ENCODE data around the gene STAB1. TPM values are rescaled to one million over a fixed set of nuclear protein-coding genes. Genes with fewer than 3 reads are reported as not detected.
A peak's percentile ranks its signal among the peaks of the same experiment; 100 is the strongest.
"Not testable (repeated sequence)": the region's sequence is repeated elsewhere in the genome, so short reads cannot be mapped to it uniquely, and the experiment has no call there.

Gene STAB1
- total and polyA plus RNA-seq, 4 donors, result 54.2 to 651 (median 273) TPM

- H3K27me3 ChIP-seq (ENCODE audit: control insufficient read depth in 1 of 2, insufficient read depth in 2 of 2, low read length in 1 of 2), result no peaks in the 10 kb centered on the region
- ATAC-seq (ENCODE audit: low FRiP score) (no peak), DNase-seq (peak; percentile 31 to 68)
- no peak overlapping the region for H3K27ac ChIP-seq (ENCODE audit: low read depth in 1 of 2, low read length in 2 of 2)
- H3K36me3 ChIP-seq (ENCODE audit: control insufficient read depth in 1 of 2, insufficient read depth in 2 of 2, low read length in 1 of 2), result no peaks in the 10 kb centered on the region
- no peaks in the 10 kb centered on the region for H3K9me3 ChIP-seq (ENCODE audit: control insufficient read depth, low read length)
- 93% methylated on average over 14 of the region's 14 CpGs for WGBS, 2 donors
- H3K4me3 ChIP-seq (ENCODE audit: low read length in 2 of 2), result no peak overlapping the region
- no peaks in the 10 kb centered on the region for H3K4me1 ChIP-seq (ENCODE audit: control insufficient read depth in 1 of 2, insufficient read depth in 2 of 2, low read length in 2 of 2)
- intact Hi-C loops (cut with DNase I), result no loop called here
These were observed 27.6 kb downstream of the STAB1 start for GRCh38 chr3:52522651-52523251.

GRCh38 chr3:52523386-52524257, 28.5 kb downstream of the STAB1 start:
- 97% methylated on average over 26 of the region's 26 CpGs for WGBS, 2 donors
- H3K4me1 ChIP-seq (ENCODE audit: control insufficient read depth in 1 of 2, insufficient read depth in 2 of 2, low read length in 2 of 2), result no peaks in the 10 kb centered on the region
- H3K4me3 ChIP-seq (ENCODE audit: low read length in 2 of 2), result no peak overlapping the region
- DNase-seq (peak; percentile 48 to 73), ATAC-seq (ENCODE audit: low FRiP score) (no peak)
- H3K27me3 ChIP-seq (ENCODE audit: control insufficient read depth in 1 of 2, insufficient read depth in 2 of 2, low read length in 1 of 2), result no peaks in the 10 kb centered on the region
- intact Hi-C loops (cut with DNase I), result no loop called here
- H3K9me3 ChIP-seq (ENCODE audit: control insufficient read depth, low read length), result no peaks in the 10 kb centered on the region
- H3K27ac ChIP-seq (ENCODE audit: low read depth in 1 of 2, low read length in 2 of 2), result no peak overlapping the region
- no peaks in the 10 kb centered on the region for H3K36me3 ChIP-seq (ENCODE audit: control insufficient read depth in 1 of 2, insufficient read depth in 2 of 2, low read length in 1 of 2)

- 95 to 96% methylated on average over 18 of the region's 18 CpGs for WGBS, 2 donors
- no peaks in the 10 kb centered on the region for H3K9me3 ChIP-seq (ENCODE audit: control insufficient read depth, low read length)
- DNase-seq (peak; percentile 44 to 47), ATAC-seq (ENCODE audit: low FRiP score) (no peak)
- H3K4me1 ChIP-seq (ENCODE audit: control insufficient read depth in 1 of 2, insufficient read depth in 2 of 2, low read length in 2 of 2), result no peaks in the 10 kb centered on the region
- H3K4me3 ChIP-seq (ENCODE audit: low read length in 2 of 2), result no peak overlapping the region
- H3K27ac ChIP-seq (ENCODE audit: low read depth in 1 of 2, low read length in 2 of 2), result no peak overlapping the region
- H3K36me3 ChIP-seq (ENCODE audit: control insufficient read depth in 1 of 2, insufficient read depth in 2 of 2, low read length in 1 of 2), result no peaks in the 10 kb centered on the region
- H3K27me3 ChIP-seq (ENCODE audit: control insufficient read depth in 1 of 2, insufficient read depth in 2 of 2, low read length in 1 of 2), result no peaks in the 10 kb centered on the region
- intact Hi-C loops (cut with DNase I), result no loop called here
These were observed 29.2 kb downstream of the STAB1 start for GRCh38 chr3:52524258-52524751.

- peak; percentile 56 for ATAC-seq (ENCODE audit: low FRiP score)
- peak overlapping the region in 1 of 2 donors; percentile 49 for H3K27ac ChIP-seq (ENCODE audit: low read depth in 1 of 2, low read length in 2 of 2)
- 29 to 31% methylated on average over 34 of the region's 34 CpGs for WGBS, 2 donors
- DNase-seq, result peak; percentile 75 to 82
- H3K27me3 ChIP-seq (ENCODE audit: control insufficient read depth in 1 of 2, insufficient read depth in 2 of 2, low read length in 1 of 2), result no peaks in the 10 kb centered on the region
- H3K36me3 ChIP-seq (ENCODE audit: control insufficient read depth in 1 of 2, insufficient read depth in 2 of 2, low read length in 1 of 2), result no peaks in the 10 kb centered on the region
- H3K9me3 ChIP-seq (ENCODE audit: control insufficient read depth, low read length), result no peaks in the 10 kb centered on the region
- intact Hi-C loops (cut with DNase I), result loop anchor here (5.0 kb wide), 2 partner anchors 38 to 53 kb away; no protein-coding TSS in a partner anchor
- no peak overlapping the region for H3K4me3 ChIP-seq (ENCODE audit: low read length in 2 of 2)
- H3K4me1 ChIP-seq (ENCODE audit: control insufficient read depth in 1 of 2, insufficient read depth in 2 of 2, low read length in 2 of 2), result no peaks in the 10 kb centered on the region
These were observed 29.9 kb downstream of the STAB1 start for GRCh38 chr3:52524752-52525679.

- H3K9me3 ChIP-seq (ENCODE audit: control insufficient read depth, low read length), result no peaks in the 10 kb centered on the region
- DNase-seq (peak; percentile 42 to 51), ATAC-seq (ENCODE audit: low FRiP score) (no peak)
- no peak overlapping the region for H3K4me3 ChIP-seq (ENCODE audit: low read length in 2 of 2)
- peak overlapping the region in 1 of 2 donors; percentile 49 for H3K27ac ChIP-seq (ENCODE audit: low read depth in 1 of 2, low read length in 2 of 2)
- no peaks in the 10 kb centered on the region for H3K36me3 ChIP-seq (ENCODE audit: control insufficient read depth in 1 of 2, insufficient read depth in 2 of 2, low read length in 1 of 2)
- 75 to 81% methylated on average over 9 of the region's 9 CpGs for WGBS, 2 donors
- H3K4me1 ChIP-seq (ENCODE audit: control insufficient read depth in 1 of 2, insufficient read depth in 2 of 2, low read length in 2 of 2), result no peaks in the 10 kb centered on the region
- intact Hi-C loops (cut with DNase I), result loop anchor here (5.0 kb wide), 2 partner anchors 39 to 54 kb away; no protein-coding TSS in a partner anchor
- H3K27me3 ChIP-seq (ENCODE audit: control insufficient read depth in 1 of 2, insufficient read depth in 2 of 2, low read length in 1 of 2), result no peaks in the 10 kb centered on the region
These were observed 30.8 kb downstream of the STAB1 start for GRCh38 chr3:52525680-52526561.

- H3K27me3 ChIP-seq (ENCODE audit: control insufficient read depth in 1 of 2, insufficient read depth in 2 of 2, low read length in 1 of 2); ATAC-seq (ENCODE audit: low FRiP score); H3K36me3 ChIP-seq (ENCODE audit: control insufficient read depth in 1 of 2, insufficient read depth in 2 of 2, low read length in 1 of 2); H3K4me3 ChIP-seq (ENCODE audit: low read length in 2 of 2); H3K4me1 ChIP-seq (ENCODE audit: control insufficient read depth in 1 of 2, insufficient read depth in 2 of 2, low read length in 2 of 2); H3K27ac ChIP-seq (ENCODE audit: low read depth in 1 of 2, low read length in 2 of 2); H3K9me3 ChIP-seq (ENCODE audit: control insufficient read depth, low read length); DNase-seq: not testable (repeated sequence)
- intact Hi-C loops (cut with DNase I), result loop anchor here (5.0 kb wide), 2 partner anchors 39 to 54 kb away; no protein-coding TSS in a partner anchor
- WGBS, 2 donors, result 92 to 94% methylated on average over 5 of the region's 5 CpGs
These were observed 31.5 kb downstream of the STAB1 start for GRCh38 chr3:52526671-52527038.

- Histone ChIP-seq H3K4me1 (ENCODE audit: control insufficient read depth in 1 of 2, insufficient read depth in 2 of 2, low read length in 2 of 2) (no peaks in the 10 kb centered on the region), H3K36me3 (ENCODE audit: control insufficient read depth in 1 of 2, insufficient read depth in 2 of 2, low read length in 1 of 2) (no peaks in the 10 kb centered on the region), H3K9me3 (ENCODE audit: control insufficient read depth, low read length) (no peaks in the 10 kb centered on the region), H3K27ac (ENCODE audit: low read depth in 1 of 2, low read length in 2 of 2) (no peak overlapping the region), H3K27me3 (ENCODE audit: control insufficient read depth in 1 of 2, insufficient read depth in 2 of 2, low read length in 1 of 2) (no peaks in the 10 kb centered on the region), H3K4me3 (ENCODE audit: low read length in 2 of 2) (no peak overlapping the region)
- ATAC-seq (ENCODE audit: low FRiP score) (no peak), DNase-seq (peak; percentile 46 to 70)
- intact Hi-C loops (cut with DNase I), result loop anchor here (5.0 kb wide), 2 partner anchors 40 to 55 kb away; no protein-coding TSS in a partner anchor
- 94% methylated on average over 14 of the region's 14 CpGs for WGBS, 2 donors
These were observed 32.0 kb downstream of the STAB1 start for GRCh38 chr3:52527039-52527731.
